ENCODE results near the gene ARHGAP24. TPM values are rescaled to one million over a fixed set of nuclear protein-coding genes. Genes with fewer than 3 reads are reported as not detected.

The ARHGAP24 gene
- total and polyA plus RNA-seq, 2 experiments from 2014 or later = 0.21 to 0.36 TPM

- Histone ChIP-seq H3K27ac (ENCODE audit: low read depth) (no peak overlapping the region), H4K20me1 (replicated peaks; ENCODE audit: insufficient read depth) (no peaks in the 10 kb centered on the region), H3K27me3 (ENCODE audit: insufficient read depth) (no peaks in the 10 kb centered on the region), H2AFZ (no peak overlapping the region), H3K4me3 (no peak overlapping the region), H3K36me3 (ENCODE audit: insufficient read depth) (no peaks in the 10 kb centered on the region), H3K79me2 (replicated peaks; ENCODE audit: insufficient read depth) (no peaks in the 10 kb centered on the region), H3K4me2 (no peak overlapping the region), H3K4me1 (ENCODE audit: insufficient read depth) (no peaks in the 10 kb centered on the region), H3K9me2 (ENCODE audit: insufficient read depth) (no peaks in the 10 kb centered on the region), H3F3A (replicated peaks; ENCODE audit: low read depth) (no peaks in the 10 kb centered on the region)
- Mint-ChIP-seq H3K27me3 (ENCODE audit: insufficient read depth, low read depth, poor library complexity) (peaks cover 1% of the 10 kb centered on the region), H3K36me3 (ENCODE audit: low read depth) (no peaks in the 10 kb centered on the region), H3K4me3 (no peak overlapping the region), H3K9me3 (no peaks in the 10 kb centered on the region), H3K27ac (no peak overlapping the region), H3K4me1 (no peaks in the 10 kb centered on the region)
- ATAC-seq (no peak), DNase-seq (ENCODE audit: low spot score) (no peak)
- TF ChIP-seq CTCF (conservative IDR thresholded peaks at IDR 0.05; ENCODE audit: low read depth in 2 of 2) (no peak), ZNF462 (CRISPR knock-in tag; IDR thresholded peaks at IDR 0.05) (no peak), ZNF331 (CRISPR knock-in tag; IDR thresholded peaks at IDR 0.05; ENCODE audit: low read depth) (no peak), POLR2AphosphoS5 (IDR thresholded peaks at IDR 0.05; ENCODE audit: low read depth) (no peak), NANOG (IDR thresholded peaks at IDR 0.05; ENCODE audit: borderline replicate concordance) (no peak), STAT1 (IDR thresholded peaks at IDR 0.05; ENCODE audit: unreplicated experiment) (no peak), ZNF114 (CRISPR knock-in tag; IDR thresholded peaks at IDR 0.05) (no peak), ETS1 (IDR thresholded peaks at IDR 0.05) (no peak), REST (IDR thresholded peaks at IDR 0.05; ENCODE audit: unreplicated experiment) (no peak), EZH2phosphoT487 (IDR thresholded peaks at IDR 0.05; ENCODE audit: unreplicated experiment) (no peak), EZH2 (IDR thresholded peaks at IDR 0.05; ENCODE audit: low read depth, unreplicated experiment) (no peak), CREB1 (CRISPR knock-in tag; IDR thresholded peaks at IDR 0.05; ENCODE audit: low read depth) (no peak), JUNB (IDR thresholded peaks at IDR 0.05; ENCODE audit: unreplicated experiment) (no peak)
Measured at GRCh38 chr4:85946821-85947220, 471.9 kb downstream of the ARHGAP24 start.
